GM19372 (cell line): ENCODE results near the gene WLS.

ENCODE experiments used
- ATAC-seq: cut with Tn5 transposase; IDR thresholded peaks from one replicate; pipeline ENCODE4 v1.9.1; 2021; ENCODE audit warnings: mild to moderate bottlenecking, low read depth, moderate library complexity; ENCODE audit not compliant: unreplicated experiment

WLS gene

DNA sequence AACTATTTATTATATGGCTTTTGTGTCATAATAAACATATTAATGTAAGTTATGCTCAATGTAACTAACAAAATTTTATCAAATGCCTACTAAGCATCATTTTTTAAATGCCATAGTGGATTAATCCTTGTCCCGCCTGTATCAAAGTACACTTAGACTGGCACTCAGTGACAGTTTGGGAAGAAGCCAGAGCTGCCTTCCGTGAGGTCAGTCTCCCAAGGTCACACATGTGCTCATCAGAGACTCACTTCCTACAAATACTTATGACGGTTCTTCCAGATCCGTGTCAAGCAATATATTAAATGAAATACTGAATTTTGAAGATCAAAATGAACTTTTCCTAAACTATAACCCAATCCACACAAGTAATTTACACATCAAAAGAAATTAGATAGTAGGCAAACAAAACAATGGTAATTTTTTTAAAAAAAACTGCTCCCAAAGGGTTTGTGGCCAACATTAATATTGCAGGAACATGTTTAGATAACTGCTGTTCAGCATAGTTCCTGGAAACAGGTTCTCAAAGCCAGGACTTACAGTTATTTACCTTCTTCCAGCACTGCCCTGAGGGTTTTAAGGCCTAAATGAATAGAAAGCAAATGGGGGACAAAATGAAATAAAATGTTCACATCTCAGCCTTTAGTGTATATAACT lies 27.2 kb downstream of the WLS start:
- no peak for ATAC-seq

DNA sequence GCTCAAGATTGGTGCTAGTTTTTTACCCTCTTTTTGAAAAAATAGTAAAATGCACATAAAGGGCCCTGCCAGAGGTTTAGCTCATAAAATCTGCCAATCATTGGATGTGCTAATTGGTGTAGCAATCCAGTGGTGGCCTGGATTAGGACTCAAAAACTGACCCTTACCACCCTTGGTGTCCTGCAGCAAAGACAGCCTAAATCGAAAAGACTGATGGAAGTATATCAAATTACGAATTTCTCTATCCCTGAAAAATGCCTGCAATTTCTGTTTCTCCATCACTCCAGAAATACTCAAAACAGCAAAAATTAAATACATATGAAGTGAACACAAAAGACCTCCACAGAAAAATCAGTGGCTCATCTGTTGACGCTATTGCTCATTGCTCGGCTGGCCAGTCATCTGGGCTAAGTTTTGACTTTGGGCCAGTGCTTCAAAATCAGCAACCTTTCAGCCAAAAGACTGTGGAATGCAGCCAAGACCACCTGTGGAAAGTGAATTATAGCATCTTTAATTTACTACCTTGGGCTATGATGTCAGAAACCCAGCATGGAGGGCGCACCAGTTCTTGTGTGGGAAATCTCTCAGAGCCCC lies 30.0 kb downstream of the WLS start:
- no peak for ATAC-seq

DNA sequence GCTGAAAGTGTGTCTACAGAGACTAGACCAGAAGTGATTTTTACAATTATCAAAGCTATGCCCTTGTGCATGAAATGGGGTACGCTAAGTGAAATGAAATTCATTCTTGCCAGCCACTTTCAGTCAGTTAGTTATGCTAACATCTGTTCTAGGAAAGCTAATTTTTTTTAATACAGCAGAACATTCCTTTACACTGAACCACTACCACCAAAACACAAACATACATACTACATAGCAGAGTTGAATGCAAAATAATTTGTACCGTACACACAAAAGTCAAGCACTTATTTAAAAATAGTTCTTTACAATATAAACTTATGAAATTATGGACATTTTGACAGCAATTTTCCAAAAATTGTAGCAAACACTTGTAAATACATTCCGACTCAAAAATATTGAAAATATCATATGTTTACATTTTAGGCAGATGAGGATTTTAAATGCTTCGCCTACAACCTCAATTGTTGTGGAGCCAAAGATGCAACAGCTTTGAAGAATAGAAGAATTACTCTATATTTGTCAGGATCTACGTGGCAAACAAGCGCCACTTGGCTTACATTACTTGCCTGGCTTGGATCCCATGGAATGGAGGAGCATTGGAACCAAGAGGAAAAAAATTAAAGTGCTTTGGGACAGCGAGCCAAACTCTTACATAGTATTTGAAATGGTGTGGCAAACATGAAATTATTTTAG lies 30.6 kb downstream of the WLS start:
- no peak for ATAC-seq

GRCh38 chr1:68199603-68200002 lies 32.7 kb downstream of the WLS start:
- ATAC-seq, result no peak

GRCh38 chr1:68198752-68199151 lies 33.6 kb downstream of the WLS start:
- ATAC-seq, result no peak

DNA sequence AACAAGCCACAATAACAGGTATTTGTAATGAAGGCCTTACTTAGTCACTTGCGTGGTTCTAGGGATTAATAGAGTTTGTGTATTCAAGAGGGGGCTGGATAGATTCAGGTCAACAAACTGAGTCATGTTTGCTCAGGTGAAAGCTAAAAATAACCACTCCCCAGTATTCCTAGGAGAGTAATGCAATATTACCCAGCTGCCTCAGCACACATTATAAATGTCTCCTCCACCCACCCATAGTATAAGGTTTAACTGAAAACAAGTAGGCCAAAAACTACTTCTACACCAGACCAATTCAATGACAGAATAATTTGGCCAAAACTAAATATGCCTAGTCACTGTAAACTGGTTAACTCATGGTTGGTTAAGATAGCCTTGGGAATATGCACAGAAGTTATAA lies 34.4 kb downstream of the WLS start:
- ATAC-seq, result no peak

DNA sequence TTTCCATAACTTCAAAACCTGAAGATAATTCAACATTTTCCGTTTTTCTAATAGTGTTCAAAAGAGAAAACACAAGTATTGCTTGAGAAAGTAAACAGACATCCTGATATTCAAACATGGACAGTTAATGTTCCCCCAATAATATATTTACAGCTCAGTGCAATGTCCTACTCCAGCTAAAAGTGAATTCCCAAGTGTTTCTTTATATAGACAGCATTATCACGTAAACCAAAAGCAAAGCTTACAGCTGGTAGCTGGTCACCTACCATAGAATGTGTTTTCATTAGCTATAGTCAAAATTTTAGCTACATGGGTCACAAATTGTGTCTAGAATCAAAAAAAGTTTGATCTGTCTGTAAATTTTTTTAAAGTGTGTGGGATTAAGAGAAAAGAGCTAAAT lies 34.9 kb downstream of the WLS start:
- no peak for ATAC-seq

GRCh38 chr1:68196676-68197075 lies 35.6 kb downstream of the WLS start:
- ATAC-seq, result no peak

GRCh38 chr1:68191717-68192116 lies 40.6 kb downstream of the WLS start:
- no peak for ATAC-seq

DNA sequence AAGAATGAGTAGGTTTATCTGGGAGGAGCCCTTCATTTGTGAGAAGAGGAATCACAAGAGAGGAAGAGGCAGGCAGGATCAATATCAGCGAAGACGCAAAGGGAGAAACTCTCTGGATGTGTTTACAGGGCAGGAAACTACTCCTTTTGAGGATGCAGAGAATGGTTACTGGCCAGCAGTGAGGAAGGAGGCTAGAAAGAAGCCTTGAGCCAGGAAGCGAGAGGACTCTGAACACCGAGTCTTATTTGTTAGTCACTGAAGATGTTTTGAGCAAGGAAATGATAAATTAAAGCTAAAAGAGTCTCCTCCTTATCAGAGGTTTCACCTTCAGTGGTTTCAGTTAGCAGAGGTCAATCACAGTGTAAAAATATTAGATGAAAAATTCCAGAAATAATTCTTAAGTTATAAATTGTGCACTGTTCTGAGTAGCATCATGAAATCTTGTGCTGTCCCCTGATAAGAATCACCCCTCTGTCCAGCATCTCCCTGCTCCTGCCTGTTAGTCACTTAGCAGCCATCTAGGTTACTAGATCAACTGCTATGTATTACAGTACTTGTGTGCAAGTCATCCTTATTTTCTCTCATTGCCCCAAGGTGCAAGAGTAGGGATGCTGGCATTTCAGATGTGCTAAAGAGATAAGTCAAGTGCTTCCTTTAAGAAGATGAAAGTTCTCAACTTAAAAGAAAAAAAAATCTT lies 43.5 kb downstream of the WLS start:
- no peak for ATAC-seq

DNA sequence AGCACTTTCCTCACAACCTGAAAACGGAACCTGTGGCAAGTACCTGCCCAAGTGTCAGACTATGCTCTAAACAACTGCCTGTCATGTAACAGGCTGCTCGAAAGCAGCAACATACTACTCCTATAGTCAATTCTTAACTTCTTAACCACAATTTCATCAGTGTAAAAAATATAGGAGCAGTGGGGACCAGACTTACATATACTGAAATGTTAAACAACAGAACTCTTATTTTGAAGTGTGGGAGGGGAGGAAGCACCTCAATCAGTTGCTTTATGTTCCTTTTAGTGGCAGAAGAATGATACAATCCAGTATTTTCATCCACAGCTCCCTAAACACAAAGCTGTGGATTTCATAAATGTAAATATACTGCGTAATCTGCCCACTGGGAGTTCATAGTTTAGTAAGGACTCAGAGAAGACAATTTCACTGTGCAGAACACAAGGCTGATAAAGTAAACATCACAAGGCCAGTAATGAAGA lies 44.2 kb downstream of the WLS start:
- peak; percentile 75 for ATAC-seq

DNA sequence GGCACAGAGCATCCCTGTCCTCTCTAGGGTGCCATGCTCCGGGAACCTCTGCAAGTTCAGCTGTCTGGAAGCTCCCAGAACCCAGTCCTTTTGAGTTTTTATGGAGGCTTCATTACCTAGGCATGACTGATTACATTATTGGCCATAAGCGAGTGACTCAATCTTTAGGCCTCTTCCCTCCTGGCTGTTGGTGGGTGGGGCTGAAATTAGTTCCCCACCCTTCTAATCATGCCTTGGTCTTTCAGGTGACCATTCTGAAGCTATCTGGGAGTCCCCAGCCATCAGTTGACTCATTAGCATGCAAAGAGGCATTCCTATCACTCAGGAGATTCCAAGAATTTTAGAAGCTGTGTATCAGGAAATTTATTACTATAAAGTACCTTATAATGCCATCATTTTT lies 46.6 kb downstream of the WLS start:
- no peak for ATAC-seq

- no peak for ATAC-seq
Measured at GRCh38 chr1:68183895-68184294, 48.4 kb downstream of the WLS start.

GRCh38 chr1:68181165-68181556 lies 51.2 kb downstream of the WLS start:
- peak; percentile 29 for ATAC-seq

DNA sequence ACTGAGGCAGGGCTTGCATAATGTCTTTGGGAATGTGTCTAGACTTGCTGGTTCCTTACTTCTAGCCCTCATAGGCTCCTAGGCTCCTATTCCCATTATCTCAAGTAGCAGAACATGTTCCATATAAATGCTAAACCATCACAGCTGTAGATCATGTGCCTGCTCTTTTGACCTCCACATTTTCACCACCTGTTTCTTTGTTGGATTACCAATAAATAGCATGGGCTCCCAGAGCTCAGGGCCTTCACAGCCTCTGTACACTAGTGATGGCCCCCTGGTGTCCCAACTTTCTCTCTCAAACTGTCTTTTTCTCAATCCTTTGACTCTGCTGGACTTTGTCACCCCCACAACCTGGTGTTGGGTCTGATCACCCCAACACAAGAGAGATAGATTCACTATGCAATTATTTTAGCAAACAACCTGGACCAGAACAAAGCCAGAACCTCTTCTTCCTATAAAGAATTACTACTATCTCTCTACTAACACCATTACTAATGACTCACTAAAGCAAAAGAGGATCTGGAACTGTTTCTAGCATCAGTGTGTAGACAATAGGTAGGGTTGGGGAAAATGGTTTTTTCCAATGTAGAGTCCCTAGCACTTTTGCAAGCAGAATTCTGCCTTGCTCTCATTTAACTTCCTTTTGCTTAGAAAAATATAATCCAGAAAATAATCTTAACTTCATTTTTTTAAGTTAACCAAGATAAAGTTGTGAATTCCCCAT lies 51.7 kb downstream of the WLS start:
- peak; percentile 46 for ATAC-seq

- peak; percentile 72 for ATAC-seq
Measured at GRCh38 chr1:68178821-68179490, 53.4 kb downstream of the WLS start.

DNA sequence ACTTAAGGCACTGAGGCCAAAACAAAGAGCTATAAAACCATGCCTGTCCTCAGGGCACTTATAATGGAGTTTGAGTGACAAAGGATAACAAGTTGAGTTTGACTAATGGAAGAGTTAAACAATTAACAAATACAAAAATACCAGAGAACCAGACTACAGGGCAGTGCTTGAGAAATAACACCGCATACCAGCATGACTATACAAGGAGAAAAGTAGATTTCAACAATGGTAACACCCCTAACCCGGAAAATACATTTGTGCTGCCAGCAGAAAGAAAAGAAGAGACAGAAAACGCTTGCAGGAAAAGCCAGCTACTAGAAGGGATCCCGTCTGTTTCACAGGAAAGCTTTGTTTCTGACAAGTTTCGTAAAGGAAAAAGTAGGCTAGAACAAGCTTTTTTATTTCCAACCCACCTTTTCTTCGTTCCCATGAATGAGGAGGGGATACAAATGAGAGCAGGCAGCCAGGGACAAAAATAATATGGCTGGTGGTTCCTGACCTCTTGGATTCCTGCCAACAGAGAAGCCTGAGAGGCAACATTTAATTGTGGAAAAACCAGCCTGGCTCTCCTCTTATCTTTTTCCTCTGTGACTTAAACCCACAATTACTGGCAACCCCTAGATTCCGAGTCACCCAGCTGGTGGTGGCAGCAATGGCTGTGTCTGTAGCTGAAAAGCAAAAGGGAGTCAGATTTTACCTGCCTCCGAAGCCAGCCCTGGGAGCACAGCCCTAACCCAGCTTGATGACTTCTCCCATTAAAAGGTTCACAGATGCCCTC lies 56.5 kb downstream of the WLS start:
- no peak for ATAC-seq

- ATAC-seq, result no peak
Measured at GRCh38 chr1:68174738-68175113, 57.6 kb downstream of the WLS start.

DNA sequence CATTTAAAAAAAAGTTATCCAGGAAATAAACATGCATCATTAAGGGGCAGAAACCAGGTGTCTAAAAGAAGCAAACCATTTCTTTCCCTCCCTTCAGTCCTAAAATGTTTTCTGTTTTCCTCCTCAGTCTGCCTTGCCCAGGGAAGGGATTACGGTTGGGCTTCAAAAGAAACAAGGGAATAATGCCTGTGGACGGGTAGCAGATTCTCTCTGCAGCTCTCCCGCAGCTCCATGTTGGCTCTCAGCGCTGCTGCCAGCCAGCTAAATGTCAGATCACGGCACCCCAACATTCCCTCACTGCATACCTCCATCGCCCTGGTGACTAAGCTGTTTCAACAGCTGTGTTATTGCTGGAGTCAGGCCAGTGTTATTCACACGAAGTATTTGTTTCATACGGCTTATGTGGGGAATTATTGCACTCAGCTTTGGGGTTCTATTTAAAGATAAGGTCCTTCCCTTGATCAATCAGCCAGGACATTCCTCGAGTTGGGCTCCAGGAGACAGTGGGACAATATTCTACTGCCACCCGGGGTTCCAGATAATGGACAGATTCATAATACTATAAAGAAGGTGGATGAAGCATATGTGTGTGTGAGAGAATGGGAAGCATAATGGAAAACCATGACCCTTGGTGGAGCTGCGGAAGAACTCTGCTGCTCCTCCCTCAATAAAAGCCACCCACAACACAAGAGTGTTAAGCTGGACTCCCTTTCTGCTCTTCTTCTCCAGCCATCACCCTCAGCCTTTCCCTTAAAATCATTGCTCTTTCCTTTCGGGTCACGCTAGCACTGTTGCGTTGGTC lies 58.2 kb downstream of the WLS start:
- no peak for ATAC-seq
